Esophagus muscularis mucosa (tissue), 4 donors: ENCODE data around the gene SDK1. TPM values are rescaled to one million over a fixed set of nuclear protein-coding genes. Genes with fewer than 3 reads are reported as not detected.

Experiments
- DNase-seq: peaks from one replicate; pipeline ENCODE4 v3.0.0-alpha.2; 2017; ENCODE audit errors: extremely low spot score
- H3K27ac ChIP-seq, 4 donors: fragments of 200-600 bp; sonication (generic); replicated peaks in 1 of 4; 1 replicate in 3 of 4; 2 replicates in 1 of 4; pipeline ENCODE4 v1.5.1; 2016 to 2019; ENCODE audit warnings: mild to moderate bottlenecking in 1 of 4
- H3K27me3 ChIP-seq, 4 donors: fragments of 200-600 bp; sonication (generic); one replicate each; pipeline versions ENCODE4 v1.5.1 to v1.6.0; 2016 to 2019
- H3K36me3 ChIP-seq, 4 donors: fragments of 200-600 bp; sonication (generic); one replicate each; pipeline ENCODE4 v1.5.1; 2016 to 2019
- H3K4me1 ChIP-seq, 4 donors: fragments of 200-600 bp; sonication (generic); one replicate each; pipeline ENCODE4 v1.5.1; 2016 to 2019
- H3K4me3 ChIP-seq, 4 donors: fragments of 200-600 bp; sonication (generic); 1 replicate in 2 of 4; 2 replicates in 2 of 4; pipeline ENCODE4 v1.5.1; 2016 to 2019; ENCODE audit warnings: mild to moderate bottlenecking in 4 of 4, moderate library complexity in 1 of 4
- H3K9me3 ChIP-seq, 4 donors: fragments of 200-600 bp; sonication (generic); 1 replicate in 3 of 4; 2 replicates in 1 of 4; pipeline ENCODE4 v1.5.1; 2016 to 2019
- CTCF ChIP-seq, 3 experiments: fragments of 200-600 bp in 2 of 3; fragments of 450-650 bp in 1 of 3; sonication (generic) in 2 of 3; IDR thresholded peaks; one replicate each; pipeline ENCODE4 v1.5.1; 2017 to 2019; ENCODE audit warnings: antibody characterized with exemption in 3 of 3, mild to moderate bottlenecking in 2 of 3, moderate library complexity in 1 of 3
- EP300 ChIP-seq: sonication (generic); formaldehyde crosslinking; IDR thresholded peaks from one replicate; pipeline ENCODE4 v1.6.1; 2017; ENCODE audit warnings: antibody characterized with exemption
- POLR2A ChIP-seq: fragments of 450-650 bp; IDR thresholded peaks from one replicate; pipeline ENCODE4 v1.6.1; 2017; ENCODE audit warnings: antibody characterized with exemption, moderate library complexity, mild to moderate bottlenecking, low read depth
- POLR2AphosphoS5 ChIP-seq, 2 donors: sonication (generic); formaldehyde crosslinking; IDR thresholded peaks; one replicate each; pipeline ENCODE4 v1.6.1; 2017; ENCODE audit warnings: antibody characterized with exemption in 2 of 2
- WGBS: methylation state at CpG from one replicate; pipeline ENCODE4 v1.1.5; 2018; 5-methylcytosine and 5-hydroxymethylcytosine counted together
- intact Hi-C: fragments of 100-400 bp; cut with DNase I; formaldehyde crosslinking; loops from one replicate; pipeline ENCODE4 v1.15.1; 2023
- total RNA-seq, 4 donors: library from RNA; depleted of rRNA; stranded (reverse); fragments of >200 nt; gene quantifications; one replicate each; pipeline versions ENCODE4 v1.1.0 to v1.2.1, GENCODE V29; 2016

Gene SDK1
- total RNA-seq, 4 donors from 2014 or later: 7.8 to 18.6 (median 12.0) TPM

GRCh38 chr7:3914051-3914775 lies 613.2 kb downstream of the SDK1 start:
- Histone ChIP-seq H3K4me3 (no peak overlapping the region), H3K9me3 (no peaks in the 10 kb centered on the region), H3K36me3 (no peaks in the 10 kb centered on the region), H3K27ac (no peak overlapping the region), H3K4me1 (no peaks in the 10 kb centered on the region), H3K27me3 (no peaks in the 10 kb centered on the region)
- intact Hi-C loops: no loop called here
- TF ChIP-seq POLR2AphosphoS5 (IDR thresholded peaks at IDR 0.05) (no peak), CTCF (IDR thresholded peaks at IDR 0.05) (no peak)
- DNase-seq: no peak
- 82% methylated on average over 8 of the region's 8 CpGs for WGBS

- Histone ChIP-seq H3K27me3 (no peaks in the 10 kb centered on the region), H3K4me1 (no peaks in the 10 kb centered on the region), H3K4me3 (no peak overlapping the region), H3K27ac (no peak overlapping the region), H3K36me3 (no peaks in the 10 kb centered on the region), H3K9me3 (no peaks in the 10 kb centered on the region)
- DNase-seq: no peak
- 88% methylated on average over 9 of the region's 9 CpGs for WGBS
- intact Hi-C loops: no loop called here
- no peak for TF ChIP-seq POLR2A
- no peak for TF ChIP-seq EP300
- no peak for TF ChIP-seq CTCF (IDR thresholded peaks at IDR 0.05)
- no peak for TF ChIP-seq POLR2AphosphoS5 (IDR thresholded peaks at IDR 0.05)
Observed at GRCh38 chr7:3915337-3915878, 614.4 kb downstream of the SDK1 start.

GRCh38 chr7:3916146-3916545 lies 615.1 kb downstream of the SDK1 start:
- DNase-seq: no peak
- 56% methylated on average over 1 of the region's 1 CpG for WGBS
- no peak overlapping the region for H3K4me3 ChIP-seq
- H3K4me1 ChIP-seq: no peaks in the 10 kb centered on the region
- no peaks in the 10 kb centered on the region for H3K9me3 ChIP-seq
- TF ChIP-seq CTCF (IDR thresholded peaks at IDR 0.05): no peak
- no peak for TF ChIP-seq POLR2A
- TF ChIP-seq EP300: no peak
- TF ChIP-seq POLR2AphosphoS5 (IDR thresholded peaks at IDR 0.05): no peak
- no peak overlapping the region for H3K27ac ChIP-seq
- H3K27me3 ChIP-seq: no peaks in the 10 kb centered on the region
- no peaks in the 10 kb centered on the region for H3K36me3 ChIP-seq
- intact Hi-C loops: no loop called here

- Histone ChIP-seq H3K27me3 (no peaks in the 10 kb centered on the region), H3K4me1 (no peaks in the 10 kb centered on the region), H3K27ac (no peak overlapping the region), H3K9me3 (no peaks in the 10 kb centered on the region), H3K4me3 (no peak overlapping the region), H3K36me3 (no peaks in the 10 kb centered on the region)
- TF ChIP-seq POLR2A (no peak), EP300 (no peak), CTCF (IDR thresholded peaks at IDR 0.05) (no peak), POLR2AphosphoS5 (IDR thresholded peaks at IDR 0.05) (no peak)
- DNase-seq: no peak
- WGBS: 76% methylated on average over 4 of the region's 4 CpGs
- intact Hi-C loops: no loop called here
Observed at GRCh38 chr7:3917436-3917835, 616.4 kb downstream of the SDK1 start.

- Histone ChIP-seq H3K27ac (no peak overlapping the region), H3K36me3 (no peaks in the 10 kb centered on the region), H3K27me3 (no peaks in the 10 kb centered on the region), H3K4me1 (no peaks in the 10 kb centered on the region), H3K4me3 (no peak overlapping the region), H3K9me3 (no peaks in the 10 kb centered on the region)
- 85% methylated on average over 8 of the region's 8 CpGs for whole genome bisulfite sequencing
- TF ChIP-seq EP300 (no peak), POLR2A (no peak), POLR2AphosphoS5 (IDR thresholded peaks at IDR 0.05) (no peak), CTCF (IDR thresholded peaks at IDR 0.05) (no peak)
- intact Hi-C loops: no loop called here
- DNase-seq: no peak
Observed at GRCh38 chr7:3918576-3918975, 617.5 kb downstream of the SDK1 start.
